H1 (cell line): ENCODE data around the gene SREK1IP1. TPM values are rescaled to one million over a fixed set of nuclear protein-coding genes. Genes with fewer than 3 reads are reported as not detected.

ENCODE experiments used
- CTCF ChIA-PET: fragments of 300-600 bp; sonication (Branson Sonifier 250); formaldehyde crosslinking; loops from one replicate; lab custom pipeline; 2021; ENCODE audit not compliant: partially characterized antibody; lab: Charles Lee
- POLR2A ChIA-PET: fragments of 300-600 bp; sonication (Branson Sonifier 250); formaldehyde crosslinking; loops from one replicate; lab custom pipeline; 2021; ENCODE audit warnings: inconsistent platforms; ENCODE audit not compliant: partially characterized antibody; lab: Charles Lee
- DNase-seq, 2 experiments: peaks; one replicate each; pipeline versions ENCODE4 v3.0.0 to v3.0.0-alpha.2; 2010 to 2022; ENCODE audit warnings: low spot score in 2 of 2, low read depth in 1 of 2, mixed read lengths in 1 of 2
- FAIRE-seq: peaks from 2 replicates; lab custom pipeline; 2011; peaks lifted over from hg19 to GRCh38; lab: Jason Lieb, UNC
- H2AFZ ChIP-seq: 2 replicates; pipeline ENCODE4 v1.8.1; 2012; ENCODE audit warnings: low read length, inconsistent platforms
- H2AK5ac ChIP-seq: 2 replicates; pipeline ENCODE4 v1.6.1; 2013; ENCODE audit warnings: low read depth, low read length
- H2BK120ac ChIP-seq: replicated peaks from 2 replicates; pipeline ENCODE3; 2013; ENCODE audit warnings: low read depth, low read length, inconsistent platforms
- H2BK12ac ChIP-seq: 2 replicates; pipeline ENCODE4 v1.6.1; 2013; ENCODE audit warnings: low read depth, low read length
- H2BK15ac ChIP-seq: 2 replicates; pipeline ENCODE4 v1.6.1; 2013; ENCODE audit warnings: low read length
- H2BK20ac ChIP-seq: 2 replicates; pipeline ENCODE4 v1.6.1; 2013; ENCODE audit warnings: low read length
- H2BK5ac ChIP-seq: 2 replicates; pipeline ENCODE4 v1.6.1; 2013; ENCODE audit warnings: low read depth, low read length
- H3K14ac ChIP-seq: 2 replicates; pipeline ENCODE4 v1.6.1; 2013; ENCODE audit warnings: inconsistent platforms; ENCODE audit not compliant: insufficient read length
- H3K18ac ChIP-seq: 2 replicates; pipeline ENCODE4 v1.6.1; 2013; ENCODE audit warnings: low read length; ENCODE audit errors: extremely low read depth
- H3K23ac ChIP-seq: 2 replicates; pipeline ENCODE4 v1.6.1; 2013; ENCODE audit warnings: inconsistent platforms; ENCODE audit not compliant: insufficient read length
- H3K23me2 ChIP-seq: 2 replicates; pipeline ENCODE4 v1.6.1; 2013; ENCODE audit warnings: low read depth, low read length
- H3K27ac ChIP-seq: 2 replicates; pipeline ENCODE4 v1.6.1; 2011; ENCODE audit warnings: low read depth, low read length, inconsistent platforms
- H3K27me3 ChIP-seq, 4 experiments: replicated peaks in 1 of 4; 1 replicate in 1 of 4; 2 replicates in 3 of 4; pipeline versions ENCODE4 v1.6.1 to v1.8.1; 2011 to 2013; ENCODE audit warnings: low read length in 3 of 4, mild to moderate bottlenecking in 3 of 4, inconsistent platforms in 2 of 4, mixed read lengths in 2 of 4, moderate library complexity in 1 of 4; ENCODE audit not compliant: control insufficient read depth in 3 of 4, insufficient read depth in 3 of 4; ENCODE audit errors: extremely low read depth in 1 of 4
- H3K36me3 ChIP-seq, 4 experiments: 2 replicates each; pipeline versions ENCODE4 v1.6.1 to v1.8.1; 2011 to 2013; ENCODE audit warnings: mild to moderate bottlenecking in 4 of 4, low read length in 3 of 4, moderate library complexity in 2 of 4, control low read depth in 1 of 4, inconsistent platforms in 1 of 4; ENCODE audit not compliant: insufficient read depth in 4 of 4, control insufficient read depth in 2 of 4
- H3K4ac ChIP-seq: replicated peaks from 2 replicates; pipeline ENCODE3; 2013; ENCODE audit warnings: low read length, low read depth, mixed read lengths, inconsistent platforms; ENCODE audit not compliant: insufficient read length
- H3K4me1 ChIP-seq, 4 experiments: replicated peaks in 1 of 4; 1 replicate in 1 of 4; 2 replicates in 3 of 4; pipeline versions ENCODE4 v1.6.1 to v1.8.1; 2011 to 2013; ENCODE audit warnings: low read length in 3 of 4, inconsistent platforms in 2 of 4, mixed read lengths in 1 of 4; ENCODE audit not compliant: insufficient read depth in 4 of 4, control insufficient read depth in 3 of 4
- H3K4me2 ChIP-seq, 2 experiments: 2 replicates each; pipeline versions ENCODE4 v1.6.1 to v1.8.1; 2011 to 2013; ENCODE audit warnings: low read depth in 2 of 2, low read length in 2 of 2, control low read depth in 1 of 2, inconsistent platforms in 1 of 2, mild to moderate bottlenecking in 1 of 2; ENCODE audit not compliant: insufficient read depth in 1 of 2
- H3K4me3 ChIP-seq, 4 experiments: fragments of 200-600, 300-600 bp in 1 of 4; sonication (generic), shearing (Covaris generic), sonication (Bioruptor Twin) in 1 of 4; 2 replicates each; pipeline versions ENCODE4 v1.5.1 to v1.8.1; 2011 to 2016; ENCODE audit warnings: low read length in 4 of 4, low read depth in 3 of 4, control low read depth in 2 of 4, inconsistent platforms in 2 of 4, mild to moderate bottlenecking in 2 of 4, mixed read lengths in 1 of 4, moderate library complexity in 1 of 4; ENCODE audit not compliant: insufficient read depth in 2 of 4; ENCODE audit errors: extremely low read depth in 1 of 4
- H3K56ac ChIP-seq: replicated peaks from 2 replicates; pipeline ENCODE3; 2013; ENCODE audit warnings: low read depth, mild to moderate bottlenecking, mixed read lengths, low read length, inconsistent platforms; ENCODE audit not compliant: insufficient read length
- H3K79me1 ChIP-seq: 2 replicates; pipeline ENCODE4 v1.6.1; 2013; ENCODE audit warnings: low read depth, low read length, control low read depth
- H3K79me2 ChIP-seq, 2 experiments: 2 replicates each; pipeline versions ENCODE4 v1.6.1 to v1.8.1; 2012 to 2013; ENCODE audit warnings: low read length in 2 of 2, mild to moderate bottlenecking in 2 of 2, inconsistent platforms in 1 of 2; ENCODE audit not compliant: insufficient read depth in 2 of 2, control insufficient read depth in 1 of 2
- H3K9ac ChIP-seq, 4 experiments: replicated peaks in 1 of 4; 1 replicate in 1 of 4; 2 replicates in 3 of 4; pipeline versions ENCODE4 v1.6.1 to v1.8.1; 2011 to 2013; ENCODE audit warnings: low read depth in 3 of 4, low read length in 3 of 4, control low read depth in 2 of 4, mild to moderate bottlenecking in 2 of 4, moderate library complexity in 2 of 4, inconsistent platforms in 1 of 4; ENCODE audit errors: extremely low read depth in 1 of 4
- H3K9me3 ChIP-seq, 2 experiments: 2 replicates each; pipeline versions ENCODE4 v1.6.1 to v1.8.1; 2012 to 2013; ENCODE audit warnings: mild to moderate bottlenecking in 2 of 2, moderate library complexity in 2 of 2, control low read depth in 1 of 2, inconsistent platforms in 1 of 2, low read depth in 1 of 2, low read length in 1 of 2, mixed read lengths in 1 of 2; ENCODE audit not compliant: insufficient read depth in 2 of 2
- H4K20me1 ChIP-seq, 2 experiments: replicated peaks in 1 of 2; 2 replicates each; pipeline versions ENCODE3 to v1.8.1; 2011 to 2013; ENCODE audit warnings: inconsistent platforms in 2 of 2, low read length in 2 of 2, mild to moderate bottlenecking in 1 of 2; ENCODE audit not compliant: insufficient read depth in 2 of 2, control insufficient read depth in 1 of 2
- H4K5ac ChIP-seq: 2 replicates; pipeline ENCODE4 v1.6.1; 2013; ENCODE audit warnings: low read length, low read depth, mixed read lengths, inconsistent platforms; ENCODE audit not compliant: insufficient read length
- H4K8ac ChIP-seq: 2 replicates; pipeline ENCODE4 v1.8.0; 2013; ENCODE audit warnings: mild to moderate bottlenecking, moderate library complexity, low read length, inconsistent platforms; ENCODE audit not compliant: insufficient read depth; ENCODE audit errors: extremely low read depth
- H4K91ac ChIP-seq: replicated peaks from 2 replicates; pipeline ENCODE3; 2013; ENCODE audit warnings: low read length, mixed read lengths, inconsistent platforms; ENCODE audit not compliant: insufficient read length
- EZH2 ChIP-seq: fragments of 200-600 bp; sonication (generic); IDR thresholded peaks from 2 replicates; pipeline ENCODE4 v1.7.1; 2012; ENCODE audit warnings: low read depth, mild to moderate bottlenecking, moderate library complexity, low read length, inconsistent platforms; ENCODE audit not compliant: severe bottlenecking
- KDM1A ChIP-seq: fragments of 200-600, 300-600 bp; sonication (generic); IDR thresholded peaks from 2 replicates; pipeline ENCODE4 v1.7.1; 2016; ENCODE audit warnings: mild to moderate bottlenecking, low read length, borderline replicate concordance
- KDM5A ChIP-seq: fragments of 200-600 bp; IDR thresholded peaks from 2 replicates; pipeline ENCODE4 v1.7.1; 2012; ENCODE audit warnings: mild to moderate bottlenecking, low read length, inconsistent platforms, mixed read lengths
- NANOG ChIP-seq: IDR thresholded peaks from 2 replicates; pipeline ENCODE4 v1.6.1; 2011; ENCODE audit warnings: low read length, low read depth, mild to moderate bottlenecking, inconsistent platforms; ENCODE audit not compliant: insufficient read depth, poor library complexity, severe bottlenecking
- NRF1 ChIP-seq: IDR thresholded peaks from 2 replicates; pipeline ENCODE4 v1.6.1; 2011; ENCODE audit warnings: mild to moderate bottlenecking, low read depth, low read length, improper control_type of control experiment
- POU5F1 ChIP-seq: IDR thresholded peaks from 2 replicates; pipeline ENCODE4 v1.6.1; 2011; ENCODE audit warnings: low read depth, mild to moderate bottlenecking, low read length, moderate library complexity
- RNF2 ChIP-seq: fragments of 200-900, 300-1000 bp; sonication (generic); IDR thresholded peaks from 2 replicates; pipeline ENCODE4 v1.7.1; 2016; ENCODE audit warnings: borderline replicate concordance, low read depth, mild to moderate bottlenecking, antibody characterized with exemption, low read length; ENCODE audit not compliant: poor library complexity, severe bottlenecking; ENCODE audit errors: missing control alignments
- SP2 ChIP-seq: IDR thresholded peaks from 2 replicates; pipeline ENCODE4 v1.6.1; 2012; ENCODE audit warnings: mild to moderate bottlenecking, low read length, inconsistent platforms
- SP4 ChIP-seq: IDR thresholded peaks from 2 replicates; pipeline ENCODE4 v1.6.1; 2012; ENCODE audit warnings: low read length, inconsistent platforms
- TAF1 ChIP-seq: IDR thresholded peaks from 2 replicates; pipeline ENCODE4 v1.6.1; 2011; ENCODE audit warnings: mild to moderate bottlenecking, low read depth, low read length
- TAF7 ChIP-seq: optimal IDR thresholded peaks from 2 replicates; pipeline ENCODE3; 2011; ENCODE audit warnings: low read depth, mild to moderate bottlenecking, inconsistent platforms, low read length, moderate library complexity, borderline replicate concordance
- YY1 ChIP-seq: IDR thresholded peaks from 2 replicates; pipeline ENCODE4 v1.6.1; 2011; ENCODE audit warnings: low read depth, mild to moderate bottlenecking, low read length
- ZNF274 ChIP-seq: IDR thresholded peaks from 2 replicates; pipeline ENCODE4 v1.7.0; 2012; ENCODE audit warnings: low read length, borderline replicate concordance; ENCODE audit errors: extremely low read depth
- WGBS, 2 experiments: shearing (Covaris generic) in 1 of 2; methylation state at CpG; one replicate each; pipeline versions ENCODE4 v1.1.6 to v1.1.7; 2013 to 2015; ENCODE audit warnings: low lambda C conversion rate in 2 of 2, mixed read lengths in 2 of 2, inconsistent platforms in 1 of 2, low coverage in 1 of 2, missing lambda C conversion rate in 1 of 2; ENCODE audit not compliant: insufficient replicate concordance in 2 of 2, insufficient coverage in 1 of 2, insufficient read length in 1 of 2; ENCODE audit errors: extremely low coverage in 1 of 2, missing lambda C conversion rate in 1 of 2; 5-methylcytosine and 5-hydroxymethylcytosine counted together
- polyA plus RNA-seq, 7 experiments: library from polyadenylated mRNA; depleted of rRNA in 3 of 7; stranded (reverse) in 5 of 7; unstranded in 2 of 7; fragments of >200 nt in 5 of 7; fragments of 200-250 nt in 2 of 7; gene quantifications; 1 replicate in 5 of 7; 2 replicates in 1 of 7; 4 replicates in 1 of 7; pipeline versions ENCODE4 v1.2.1 to v1.2.3, GENCODE V29; 2011 to 2013; ENCODE audit warnings: missing spikeins in 2 of 7, mixed read lengths in 2 of 7
- total RNA-seq: library from RNA; stranded (reverse); fragmentation: NEBNext Ultra II Directional; extraction: Animal tissue kit (Norgen Biotek cat#: 25700); gene quantifications from 2 replicates; pipeline ENCODE4 v1.2.1, GENCODE V29; 2021

The SREK1IP1 gene
- total and polyA plus RNA-seq, 2 of the 8 experiments (the other 6 are each of a cell fraction or from before 2014, with no cell fraction given) = 6.2 to 39.0 TPM

GRCh38 chr5:64690104-64690416 is 78.4 kb downstream of the SREK1IP1 start:
- Histone ChIP-seq H4K8ac (peak overlapping the region; percentile 97), H3K79me2 (no peaks in the 10 kb centered on the region), H3K4me3 (peak overlapping the region; percentile 46 to 65 (median 54)), H3K9ac (peak overlapping the region in 3 of 4 experiments; percentile 65 to 70 (median 66); a peak in 5 of 7 replicates), H3K79me1 (no peaks in the 10 kb centered on the region), H4K91ac (peak overlapping the region; percentile 34), H2AFZ (peak overlapping the region; percentile 94), H3K23me2 (peaks cover 13% of the 10 kb centered on the region), H3K36me3 (no peaks in the 10 kb centered on the region), H3K4me1 (peaks cover 1 to 12% (median 8%) of the 10 kb centered on the region in 4 experiments), H3K27ac (0 out of 2 replicates have a peak overlapping the region, but pooled peaks have one; percentile 20), H3K4ac (peak overlapping the region; percentile 13), H2BK120ac (peak overlapping the region; percentile 83), H2BK5ac (peak overlapping the region; percentile 26; the same call in 1 of the 2 replicates), H3K14ac (no peak overlapping the region), H2AK5ac (no peak overlapping the region), H4K5ac (peak overlapping the region; percentile 8), H2BK15ac (peak overlapping the region; percentile 89; the same call in 1 of the 2 replicates), H3K9me3 (peaks cover 0 to 4% of the 10 kb centered on the region in 2 experiments; a peak in 1 of 4 replicates), H3K23ac (no peak overlapping the region), H4K20me1 (no peaks in the 10 kb centered on the region), H2BK12ac (peak overlapping the region; percentile 69), H2BK20ac (peak overlapping the region; percentile 97), H3K27me3 (peaks cover 0 to 11% (median 8%) of the 10 kb centered on the region in 4 experiments; a peak in 6 of 7 replicates), H3K18ac (peak overlapping the region; percentile 93), H3K56ac (peak overlapping the region; percentile 56), H3K4me2 (peak overlapping the region; percentile 82 to 98)
- no peak for DNase-seq
- WGBS, 2 experiments = 2% methylated on average over 9 of the region's 9 CpGs; no CpG with 5 or more reads in 1 of the 2 experiments
- peak; percentile 66 for FAIRE-seq
- ChIA-PET CTCF (interaction anchor here (0.6 to 3.6 kb wide), 7 partner anchors 11 to 78 kb away, joined by 3 to 20 read pairs (median 3); partner anchors contain the start of gene SREK1IP1), POLR2A (interaction anchor here (0.8 to 4.8 kb wide), 11 partner anchors 9 to 94 kb away, joined by 3 to 35 read pairs (median 3); partner anchors contain the start of genes CWC27 and SREK1IP1)
- TF ChIP-seq TAF7 = no peak
- TF ChIP-seq NRF1 = no peak
- 0 out of 2 replicates have a peak, but pooled peaks have one; percentile 14 for TF ChIP-seq KDM1A
- no peak for TF ChIP-seq TAF1
- TF ChIP-seq YY1 = peak; percentile 8; the same call in 1 of the 2 replicates
- no peak for TF ChIP-seq NANOG
- no peak for TF ChIP-seq ZNF274
- TF ChIP-seq SP4 = no peak
- no peak for TF ChIP-seq KDM5A
- TF ChIP-seq POU5F1 = no peak
- TF ChIP-seq SP2 = no peak
- TF ChIP-seq RNF2 = no peak
- peak; percentile 45 for TF ChIP-seq EZH2
